ENCODE measurements around the gene GP2. TPM values are rescaled to one million over a fixed set of nuclear protein-coding genes. Genes with fewer than 3 reads are reported as not detected.

The GP2 gene
- total and polyA plus RNA-seq, 12 donors: 0.48 to 9.0 (median 2.8) TPM; not detected in 7

DNA sequence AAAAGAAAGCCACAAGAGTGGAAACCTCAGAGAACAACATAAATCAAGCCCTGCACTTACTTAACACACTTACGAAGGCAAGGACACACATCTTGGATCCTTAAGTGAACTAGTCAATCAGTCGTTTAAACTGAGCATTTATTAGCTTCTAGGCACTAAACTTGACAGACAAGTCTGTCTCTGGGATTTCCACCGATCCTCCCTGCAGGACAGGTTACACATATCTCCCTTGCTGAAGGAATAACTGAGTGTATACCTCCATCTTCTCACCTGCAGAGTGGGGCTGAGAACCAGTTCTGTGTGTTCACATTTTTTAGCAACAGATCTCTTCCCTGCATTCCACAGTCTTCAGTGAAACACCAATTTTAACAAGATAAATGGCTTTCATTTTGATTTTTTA, 8.9 kb downstream of the GP2 start:
- no peak for DNase-seq
- no peaks in the 10 kb centered on the region for H3K36me3 ChIP-seq (replicated peaks in 1 of 2)
- H3K9me3 ChIP-seq (replicated peaks in 1 of 3): no peaks in the 10 kb centered on the region
- H3K27ac ChIP-seq: no peak overlapping the region
- TF ChIP-seq POLR2A (IDR thresholded peaks at IDR 0.05): no peak
- TF ChIP-seq, protein P1, sequence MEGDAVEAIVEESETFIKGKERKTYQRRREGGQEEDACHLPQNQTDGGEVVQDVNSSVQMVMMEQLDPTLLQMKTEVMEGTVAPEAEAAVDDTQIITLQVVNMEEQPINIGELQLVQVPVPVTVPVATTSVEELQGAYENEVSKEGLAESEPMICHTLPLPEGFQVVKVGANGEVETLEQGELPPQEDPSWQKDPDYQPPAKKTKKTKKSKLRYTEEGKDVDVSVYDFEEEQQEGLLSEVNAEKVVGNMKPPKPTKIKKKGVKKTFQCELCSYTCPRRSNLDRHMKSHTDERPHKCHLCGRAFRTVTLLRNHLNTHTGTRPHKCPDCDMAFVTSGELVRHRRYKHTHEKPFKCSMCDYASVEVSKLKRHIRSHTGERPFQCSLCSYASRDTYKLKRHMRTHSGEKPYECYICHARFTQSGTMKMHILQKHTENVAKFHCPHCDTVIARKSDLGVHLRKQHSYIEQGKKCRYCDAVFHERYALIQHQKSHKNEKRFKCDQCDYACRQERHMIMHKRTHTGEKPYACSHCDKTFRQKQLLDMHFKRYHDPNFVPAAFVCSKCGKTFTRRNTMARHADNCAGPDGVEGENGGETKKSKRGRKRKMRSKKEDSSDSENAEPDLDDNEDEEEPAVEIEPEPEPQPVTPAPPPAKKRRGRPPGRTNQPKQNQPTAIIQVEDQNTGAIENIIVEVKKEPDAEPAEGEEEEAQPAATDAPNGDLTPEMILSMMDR (IDR thresholded peaks at IDR 0.05): no peak
- peaks cover 5% of the 10 kb centered on the region for H3K27me3 ChIP-seq
- no peaks in the 10 kb centered on the region for H3K4me1 ChIP-seq (replicated peaks in 1 of 2)
- 38 to 50% (median 40%) methylated on average over 3 of the region's 3 CpGs for WGBS, 4 donors
- intact Hi-C loops (cut with DNase I): no loop called here
- H3K4me3 ChIP-seq: no peak overlapping the region

DNA sequence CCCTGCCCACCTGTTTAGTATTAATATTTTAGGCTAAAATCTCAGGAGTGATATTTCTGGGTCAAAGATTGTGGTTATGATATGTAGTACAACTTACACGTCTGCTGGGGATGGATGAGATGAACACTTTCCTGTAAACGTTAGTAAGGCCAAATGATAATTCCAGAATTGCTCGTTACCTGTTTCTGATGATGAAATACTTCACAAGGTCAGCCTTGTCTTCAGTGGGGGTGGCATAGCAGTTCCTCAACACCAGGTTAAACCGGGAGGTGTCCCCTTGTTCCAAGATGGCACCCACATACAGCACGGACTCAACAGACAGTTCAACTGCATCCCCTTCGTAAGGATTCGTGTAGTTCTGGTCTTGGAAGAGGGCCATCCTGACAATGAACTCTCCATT, 9.3 kb downstream of the GP2 start:
- Histone ChIP-seq H3K4me3 (no peak overlapping the region), H3K27me3 (peaks cover 5% of the 10 kb centered on the region), H3K9me3 (replicated peaks in 1 of 3) (no peaks in the 10 kb centered on the region), H3K36me3 (replicated peaks in 1 of 2) (no peaks in the 10 kb centered on the region), H3K27ac (no peak overlapping the region), H3K4me1 (replicated peaks in 1 of 2) (no peaks in the 10 kb centered on the region)
- no peak for TF ChIP-seq POLR2A (IDR thresholded peaks at IDR 0.05)
- TF ChIP-seq, protein P1 (IDR thresholded peaks at IDR 0.05): no peak
- WGBS, 4 donors: 62 to 71% (median 66%) methylated on average over 6 to 7 of the region's 7 CpGs
- DNase-seq: no peak
- intact Hi-C loops (cut with DNase I): no loop called here

DNA sequence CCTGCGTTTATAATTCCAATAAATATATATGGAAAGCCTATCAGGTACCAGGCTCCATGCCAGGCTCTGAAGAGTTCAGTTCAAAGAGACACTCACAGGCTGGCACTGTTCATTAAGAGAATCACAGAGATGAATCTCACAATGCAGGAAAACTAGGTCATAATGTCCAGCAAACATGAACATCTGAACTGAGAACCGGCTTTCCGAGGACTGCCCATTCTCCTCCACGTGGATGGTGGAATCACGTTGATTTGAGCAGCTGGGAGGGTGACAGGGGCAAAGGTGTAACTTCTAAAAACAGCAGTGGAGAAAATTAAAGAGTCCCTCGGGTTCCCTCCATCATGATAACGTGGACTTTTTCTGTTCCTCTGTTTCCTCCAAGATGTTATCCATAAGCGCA, 10.2 kb downstream of the GP2 start:
- Histone ChIP-seq H3K27me3 (peaks cover 5% of the 10 kb centered on the region), H3K36me3 (replicated peaks in 1 of 2) (no peaks in the 10 kb centered on the region), H3K27ac (no peak overlapping the region), H3K9me3 (replicated peaks in 1 of 3) (no peaks in the 10 kb centered on the region), H3K4me3 (no peak overlapping the region), H3K4me1 (replicated peaks in 1 of 2) (no peaks in the 10 kb centered on the region)
- intact Hi-C loops (cut with DNase I): no loop called here
- no peak for DNase-seq
- no peak for TF ChIP-seq POLR2A (IDR thresholded peaks at IDR 0.05)
- TF ChIP-seq, protein P1 (IDR thresholded peaks at IDR 0.05): no peak
- 14 to 25% (median 19%) methylated on average over 8 of the region's 8 CpGs for WGBS, 4 donors

DNA sequence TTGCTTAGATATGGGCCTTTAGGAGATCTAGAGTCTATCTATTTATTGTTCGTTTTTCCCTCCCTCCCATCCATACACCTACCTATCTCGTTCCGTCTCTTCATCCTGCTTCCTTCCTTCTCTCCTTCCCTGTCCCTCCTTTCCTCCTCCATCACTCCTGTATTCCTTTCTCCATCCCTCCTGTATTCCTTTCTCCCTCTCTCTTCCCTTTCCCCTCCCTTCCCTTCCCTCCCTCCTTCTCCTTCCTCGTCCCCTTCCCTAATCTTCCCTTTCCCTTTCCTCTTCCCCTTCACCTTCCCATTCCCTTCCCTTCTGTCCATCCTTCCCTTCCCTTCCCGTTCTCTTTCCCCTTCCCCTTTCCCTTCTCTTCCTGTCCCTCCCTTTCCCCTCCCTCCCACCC, 10.6 kb downstream of the GP2 start:
- 50 to 56% (median 52%) methylated on average over 5 of the region's 5 CpGs for WGBS, 4 donors
- Histone ChIP-seq H3K27ac (no peak overlapping the region), H3K9me3 (replicated peaks in 1 of 3) (no peaks in the 10 kb centered on the region), H3K27me3 (peaks cover 5% of the 10 kb centered on the region), H3K36me3 (replicated peaks in 1 of 2) (no peaks in the 10 kb centered on the region), H3K4me3 (no peak overlapping the region), H3K4me1 (replicated peaks in 1 of 2) (no peaks in the 10 kb centered on the region)
- DNase-seq: no peak
- TF ChIP-seq POLR2A (IDR thresholded peaks at IDR 0.05): no peak
- TF ChIP-seq, protein P1 (IDR thresholded peaks at IDR 0.05): no peak
- intact Hi-C loops (cut with DNase I): no loop called here
